ENCODE results near the gene B4GALT7. TPM values are rescaled to one million over a fixed set of nuclear protein-coding genes. Genes with fewer than 3 reads are reported as not detected.

B4GALT7 gene
- total and polyA plus RNA-seq, 8 donors, result 19.8 to 27.4 (median 23.2) TPM

GRCh38 chr5:177602458-177602830, 2.5 kb downstream of the B4GALT7 start:
- peaks cover 0 to 13% of the 10 kb centered on the region in 2 donors for H3K36me3 ChIP-seq
- ATAC-seq (no peak), DNase-seq (no peak)
- no peak overlapping the region for H3K4me3 ChIP-seq
- TF ChIP-seq CTCF (IDR thresholded peaks at IDR 0.05), result no peak
- H3K27ac ChIP-seq, result no peak overlapping the region
- H3K9me3 ChIP-seq, result no peaks in the 10 kb centered on the region
- H3K27me3 ChIP-seq, result no peaks in the 10 kb centered on the region
- peaks cover 11 to 26% of the 10 kb centered on the region in 2 donors for H3K4me1 ChIP-seq
- intact Hi-C loops (cut with DNase I), result no loop called here

GRCh38 chr5:177603631-177604030, 3.7 kb downstream of the B4GALT7 start:
- intact Hi-C loops (cut with DNase I), result no loop called here
- no peak for TF ChIP-seq CTCF (IDR thresholded peaks at IDR 0.05)
- Histone ChIP-seq H3K9me3 (no peaks in the 10 kb centered on the region), H3K27me3 (no peaks in the 10 kb centered on the region), H3K4me1 (peaks cover 11 to 21% of the 10 kb centered on the region in 2 donors), H3K36me3 (peaks cover 0 to 19% of the 10 kb centered on the region in 2 donors), H3K4me3 (no peak overlapping the region), H3K27ac (no peak overlapping the region)
- no peak for DNase-seq
- no peak for ATAC-seq

GRCh38 chr5:177604116-177604521, 4.2 kb downstream of the B4GALT7 start:
- Histone ChIP-seq H3K9me3 (no peaks in the 10 kb centered on the region), H3K36me3 (peaks cover 0 to 24% of the 10 kb centered on the region in 2 donors), H3K27ac (no peak overlapping the region), H3K4me1 (peaks cover 9 to 16% of the 10 kb centered on the region in 2 donors), H3K4me3 (no peak overlapping the region), H3K27me3 (no peaks in the 10 kb centered on the region)
- no peak for DNase-seq
- ATAC-seq, result no peak
- TF ChIP-seq CTCF (IDR thresholded peaks at IDR 0.05), result no peak
- intact Hi-C loops (cut with DNase I), result no loop called here

- intact Hi-C loops (cut with DNase I), result no loop called here
- Histone ChIP-seq H3K27ac (no peak overlapping the region), H3K27me3 (no peaks in the 10 kb centered on the region), H3K9me3 (no peaks in the 10 kb centered on the region), H3K4me3 (no peak overlapping the region), H3K4me1 (peaks cover 8 to 15% of the 10 kb centered on the region in 2 donors), H3K36me3 (peaks cover 0 to 29% of the 10 kb centered on the region in 2 donors)
- DNase-seq (no peak), ATAC-seq (no peak)
- TF ChIP-seq CTCF (IDR thresholded peaks at IDR 0.05), result no peak
Measured at GRCh38 chr5:177604656-177605055, 4.7 kb downstream of the B4GALT7 start.

- intact Hi-C loops (cut with DNase I), result no loop called here
- H3K36me3 ChIP-seq, result peaks cover 0 to 33% of the 10 kb centered on the region in 2 donors
- H3K9me3 ChIP-seq, result no peaks in the 10 kb centered on the region
- TF ChIP-seq CTCF (IDR thresholded peaks at IDR 0.05), result no peak
- no peak overlapping the region for H3K27ac ChIP-seq
- H3K4me1 ChIP-seq, result peaks cover 8 to 15% of the 10 kb centered on the region in 2 donors
- DNase-seq (no peak), ATAC-seq (no peak)
- no peaks in the 10 kb centered on the region for H3K27me3 ChIP-seq
- H3K4me3 ChIP-seq, result no peak overlapping the region
Measured at GRCh38 chr5:177605078-177605477, 5.1 kb downstream of the B4GALT7 start.
